ENCODE results near the gene RSU1.

Gene RSU1

DNA sequence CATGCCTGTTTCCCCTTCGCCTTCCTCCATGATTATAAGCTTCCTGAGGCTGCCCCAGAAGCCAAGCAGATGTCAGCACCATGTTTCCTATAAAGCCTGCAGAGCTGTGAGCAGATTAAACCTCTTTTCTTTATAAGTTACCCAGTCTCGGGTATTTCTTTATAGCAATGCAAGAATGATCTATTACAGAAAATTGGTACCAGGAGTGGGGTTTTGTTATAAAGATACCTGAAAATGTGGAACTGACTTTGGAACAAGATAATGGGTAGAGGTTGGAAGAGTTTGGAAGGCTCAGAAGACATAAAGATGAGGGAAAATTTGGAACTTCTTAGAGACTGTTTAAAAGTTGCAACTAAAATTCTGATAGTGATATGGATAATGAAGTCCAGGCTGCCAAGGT is 4.8 kb upstream of the RSU1 start:
- no peak for DNase-seq (ENCODE audit: low read depth)

DNA sequence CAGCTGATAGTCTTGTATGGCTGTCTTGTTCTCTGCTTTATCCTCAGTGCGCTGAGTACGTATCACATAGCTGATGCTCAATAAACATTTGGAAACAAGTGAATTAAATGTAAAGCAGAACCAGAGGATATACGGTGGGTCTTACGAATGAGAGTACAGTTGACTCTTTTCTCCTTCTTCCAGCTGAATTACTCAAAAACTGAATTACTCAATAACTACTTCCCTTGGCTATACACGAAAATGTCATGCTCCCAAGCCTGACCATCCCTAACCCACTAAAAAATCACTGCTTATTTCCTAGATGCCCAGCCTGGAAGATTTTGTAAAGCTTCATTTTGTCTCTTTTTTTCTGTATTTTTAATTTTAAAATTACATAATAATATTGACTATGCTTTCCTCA is 3.2 kb upstream of the RSU1 start:
- DNase-seq (ENCODE audit: low read depth): no peak

DNA sequence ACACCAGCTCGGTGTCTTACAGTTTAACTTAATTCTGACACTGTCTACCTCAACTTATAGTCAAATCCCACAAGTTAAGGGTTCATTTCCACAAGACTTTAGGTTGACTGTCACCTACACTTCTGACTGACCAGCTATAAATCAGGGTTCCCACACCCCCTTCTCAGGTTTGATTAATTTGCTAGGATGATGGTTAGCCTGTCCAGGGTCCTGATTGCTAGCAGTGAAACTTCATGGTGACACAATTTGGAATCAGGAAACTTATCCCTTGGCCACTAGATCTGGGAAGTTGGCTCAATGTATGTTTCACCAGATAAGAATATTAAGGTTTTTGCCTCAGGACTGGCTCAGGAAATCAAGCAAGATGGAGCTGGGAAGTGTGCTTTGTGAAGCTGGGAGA is 2.8 kb upstream of the RSU1 start:
- no peak for DNase-seq (ENCODE audit: low read depth)

DNA sequence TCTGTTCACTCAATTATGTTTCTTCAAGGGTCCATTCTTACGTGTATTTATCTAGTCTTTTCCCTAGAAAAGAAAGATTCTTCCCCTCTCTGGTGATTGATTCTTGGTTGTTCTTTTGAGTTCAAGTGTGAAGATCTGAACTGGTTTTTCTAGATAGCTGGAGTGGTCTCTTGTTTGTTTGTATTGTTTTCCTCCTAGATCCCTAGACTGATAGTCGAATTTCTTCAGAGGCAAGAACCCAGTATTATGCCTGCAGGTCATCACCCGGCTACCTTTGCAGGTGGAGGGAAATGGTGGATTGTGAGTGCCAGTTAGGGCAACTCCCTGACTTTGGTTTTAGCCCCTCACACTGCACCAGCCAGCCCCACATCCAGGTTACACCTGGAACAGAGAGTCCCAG is 2.2 kb upstream of the RSU1 start:
- DNase-seq (ENCODE audit: low read depth): no peak

DNA sequence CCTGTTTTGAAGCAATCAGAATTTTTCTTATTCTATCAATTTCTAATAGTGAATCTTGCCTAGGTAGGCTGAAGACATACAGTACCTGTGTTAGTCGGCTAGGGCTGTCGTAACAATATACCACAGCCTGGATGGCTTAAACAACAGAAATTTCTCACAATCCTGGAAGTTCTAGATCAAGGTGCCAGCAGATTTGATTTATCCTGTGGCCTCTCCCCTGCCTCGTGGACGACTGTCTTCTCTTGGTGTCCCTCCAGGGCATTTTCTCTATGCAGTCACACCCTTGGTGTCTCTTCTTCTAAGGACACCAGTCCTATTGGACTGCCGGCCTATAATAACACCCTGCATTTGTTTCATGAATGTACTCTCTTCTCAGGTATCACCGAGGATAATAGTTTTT is 1.8 kb upstream of the RSU1 start:
- no peak for DNase-seq (ENCODE audit: low read depth)

DNA sequence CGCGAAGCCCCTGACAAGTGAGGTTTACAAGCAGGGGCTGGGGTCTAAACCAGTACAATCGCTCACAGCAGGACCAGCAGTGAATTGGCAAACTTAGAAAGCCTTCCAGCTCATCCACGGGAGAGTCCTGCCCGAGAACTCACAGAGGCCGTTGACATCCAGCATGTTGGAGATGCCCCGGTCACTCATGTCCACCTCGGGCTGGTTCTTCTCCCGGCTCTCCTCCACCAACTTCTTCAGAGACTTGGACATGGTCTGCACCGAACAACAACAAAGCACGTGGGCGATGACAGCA is 447 bp downstream of the RSU1 start:
- DNase-seq (ENCODE audit: low read depth): no peak

DNA sequence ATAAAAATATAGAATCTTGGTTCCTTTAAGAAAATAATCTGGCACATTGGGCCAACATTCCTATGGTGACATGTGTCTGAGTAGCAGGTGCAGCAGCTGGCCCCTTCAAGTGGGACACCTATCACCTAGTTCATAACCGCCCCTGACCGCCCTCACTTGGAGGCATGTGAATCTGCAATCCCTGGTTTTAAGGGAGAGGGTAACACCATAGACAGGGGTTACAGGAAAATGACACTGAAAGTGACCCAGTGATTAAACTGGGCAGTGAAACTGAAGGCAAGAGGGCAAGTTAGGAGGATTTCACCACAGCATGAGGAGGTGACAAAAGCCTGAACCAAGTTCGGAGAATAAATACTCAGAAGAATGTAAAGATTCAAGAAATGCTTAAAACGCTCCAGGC is 1.1 kb downstream of the RSU1 start:
- DNase-seq (ENCODE audit: low read depth): no peak

DNA sequence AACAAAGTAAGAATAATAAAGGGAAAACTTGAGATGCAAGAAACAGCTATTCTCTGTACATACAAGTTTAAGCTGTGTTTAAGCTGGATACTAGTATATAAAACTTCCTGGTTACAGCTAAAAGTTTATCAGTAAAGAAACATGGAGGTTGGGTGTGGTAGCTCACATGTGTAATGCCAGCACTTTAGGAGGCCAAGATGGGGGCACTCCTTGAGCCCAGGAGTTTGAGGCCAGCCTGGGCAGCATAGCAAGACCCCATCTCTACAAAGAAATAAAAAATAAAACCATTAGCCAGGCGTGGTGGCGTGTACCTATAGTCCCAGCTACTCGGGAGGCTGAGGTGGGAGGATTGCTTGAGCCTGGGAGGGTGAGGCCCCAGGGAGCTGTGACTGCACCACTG is 3.2 kb downstream of the RSU1 start:
- no peak for DNase-seq (ENCODE audit: low read depth)

DNA sequence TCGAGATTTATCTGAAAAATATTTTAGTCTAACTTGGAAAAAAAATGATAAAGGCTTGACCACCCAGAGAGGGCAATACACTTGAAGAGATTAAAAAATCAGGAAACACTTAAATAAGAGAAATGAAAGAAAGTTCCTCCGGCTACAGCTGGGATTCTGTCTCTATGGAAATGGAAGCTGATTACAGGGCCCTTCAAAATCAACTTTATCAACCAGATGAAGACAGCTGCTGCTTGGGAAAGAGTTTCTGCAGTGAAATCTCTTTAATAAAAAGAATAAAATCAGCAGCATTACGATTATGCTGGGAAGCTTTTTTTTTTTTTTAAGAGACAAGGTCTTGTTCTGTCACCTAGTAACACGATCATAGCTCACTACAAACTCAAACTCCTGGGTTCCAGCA is 4.5 kb downstream of the RSU1 start:
- no peak for DNase-seq (ENCODE audit: low read depth)

DNA sequence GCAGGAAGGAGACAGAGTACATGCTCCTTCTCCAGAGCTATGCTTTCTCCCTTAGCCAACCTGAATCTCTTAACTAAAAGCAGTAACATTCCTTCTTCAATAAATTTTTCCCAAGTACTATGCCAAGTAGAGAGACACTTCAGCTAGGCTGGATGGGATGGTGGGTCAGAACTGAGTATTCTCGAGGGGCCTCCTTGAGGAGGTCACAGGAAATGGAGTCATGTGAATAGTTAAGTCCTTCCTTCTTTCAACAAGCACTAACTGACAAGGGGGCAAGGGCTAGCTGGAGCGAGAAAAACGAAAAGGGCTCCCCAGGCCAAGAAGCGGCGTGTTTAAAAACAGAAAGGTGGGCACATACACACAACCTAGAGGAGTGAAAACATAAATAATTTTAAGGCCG is 5.5 kb downstream of the RSU1 start:
- no peak for DNase-seq (ENCODE audit: low read depth)

DNA sequence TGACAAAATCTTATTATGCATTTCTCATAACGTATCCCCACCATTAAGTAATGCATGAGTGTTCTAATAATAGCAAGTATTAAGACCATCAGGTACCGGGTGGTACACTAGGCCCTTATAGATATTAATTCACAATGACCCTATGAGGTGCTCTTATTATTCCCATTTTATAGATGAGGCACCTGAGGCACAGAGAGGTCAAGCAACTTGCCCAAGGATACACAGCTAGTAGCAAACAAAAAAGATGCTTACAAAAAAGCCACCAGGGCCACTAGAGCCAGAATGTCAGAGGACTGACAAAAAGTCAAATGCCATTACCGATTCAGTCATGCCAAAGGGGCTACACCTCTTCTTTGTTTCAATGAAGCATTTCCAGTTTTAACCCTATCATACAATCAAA is 5.9 kb downstream of the RSU1 start:
- DNase-seq (ENCODE audit: low read depth): no peak

DNA sequence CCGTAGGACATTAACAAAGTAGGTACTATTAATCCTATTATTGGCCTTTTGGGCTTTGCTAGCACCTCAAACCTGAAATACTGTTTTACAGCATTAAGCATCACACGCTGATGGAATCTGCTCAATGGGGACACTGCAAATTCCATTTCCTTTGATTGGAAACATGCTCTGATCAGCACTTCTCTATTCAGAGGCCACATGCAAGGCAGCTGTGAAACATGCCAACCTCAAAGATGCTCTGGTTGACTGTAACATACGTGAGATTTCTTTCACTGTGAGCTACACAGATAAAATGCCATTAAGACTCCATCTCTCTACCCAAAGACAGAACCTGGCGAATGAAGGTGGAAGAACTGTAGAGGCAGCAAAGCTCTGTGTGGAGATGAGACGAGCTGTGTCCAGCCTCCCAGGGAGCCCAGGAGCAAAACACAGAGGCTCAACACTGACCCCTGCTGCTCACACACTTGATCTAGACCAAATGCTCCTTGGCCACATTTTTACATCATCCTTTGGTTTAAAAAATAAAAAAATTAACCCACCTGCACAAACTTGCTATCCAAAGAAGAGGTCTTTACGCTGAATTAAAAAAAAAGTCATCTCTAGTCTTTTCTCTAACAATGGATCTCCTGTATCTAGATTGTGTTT is 8.0 kb downstream of the RSU1 start:
- DNase-seq (ENCODE audit: low read depth): no peak

DNA sequence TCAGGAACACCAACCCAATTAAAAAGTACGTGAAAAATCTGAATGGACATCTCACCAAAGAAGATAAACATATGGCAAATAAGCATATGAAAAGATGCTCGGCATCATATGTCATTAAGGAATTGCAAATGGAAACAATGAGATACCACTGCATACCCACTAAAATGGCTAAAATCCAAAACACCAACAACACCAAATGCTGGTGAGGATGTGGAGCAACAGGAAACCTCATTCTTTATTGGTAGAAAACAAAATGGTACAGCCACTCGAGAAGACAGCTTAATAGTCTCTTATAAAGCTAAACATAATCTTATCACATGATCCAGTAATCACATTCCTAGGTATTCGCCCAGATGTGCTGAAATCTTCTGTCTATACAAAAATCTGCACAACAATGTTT is 13.1 kb downstream of the RSU1 start:
- no peak for DNase-seq (ENCODE audit: low read depth)

DNA sequence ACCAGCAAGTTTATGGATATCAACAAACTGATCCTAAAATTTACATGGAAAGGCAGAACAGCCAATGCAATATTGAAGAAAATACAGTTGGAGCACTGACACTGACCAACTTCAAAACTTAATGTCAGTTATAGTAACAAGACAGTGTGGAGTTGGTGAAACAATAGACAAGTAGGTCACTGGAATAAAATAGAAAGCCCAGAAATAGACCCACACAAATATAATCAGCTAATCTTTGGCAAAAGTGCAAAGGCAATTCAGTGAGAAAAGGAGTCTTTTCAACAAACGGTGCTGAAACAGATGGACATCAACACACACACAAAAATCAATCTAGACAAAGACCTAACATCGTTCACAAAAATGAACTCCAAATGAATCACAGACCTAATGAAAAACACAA is 13.8 kb downstream of the RSU1 start:
- DNase-seq (ENCODE audit: low read depth): no peak

DNA sequence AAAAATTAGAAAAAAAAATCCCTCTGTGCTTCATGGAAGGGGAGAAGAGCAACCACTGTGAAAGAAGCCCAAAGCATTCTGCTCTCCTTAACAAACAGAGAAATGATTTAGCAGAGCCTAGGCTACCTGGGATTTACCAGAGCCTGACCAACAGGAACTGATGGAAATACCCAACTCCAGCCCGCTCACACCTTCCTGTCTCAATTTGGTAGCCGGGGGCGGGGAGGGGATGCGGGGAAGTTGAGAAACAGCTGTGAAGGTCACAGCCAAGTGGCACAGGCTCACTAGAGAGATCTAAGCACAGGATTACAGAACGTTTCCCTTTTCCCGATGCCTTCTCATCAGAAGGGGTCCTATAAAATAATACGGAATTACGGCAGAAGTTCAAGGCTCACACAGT is 17.6 kb downstream of the RSU1 start:
- no peak for DNase-seq (ENCODE audit: low read depth)

DNA sequence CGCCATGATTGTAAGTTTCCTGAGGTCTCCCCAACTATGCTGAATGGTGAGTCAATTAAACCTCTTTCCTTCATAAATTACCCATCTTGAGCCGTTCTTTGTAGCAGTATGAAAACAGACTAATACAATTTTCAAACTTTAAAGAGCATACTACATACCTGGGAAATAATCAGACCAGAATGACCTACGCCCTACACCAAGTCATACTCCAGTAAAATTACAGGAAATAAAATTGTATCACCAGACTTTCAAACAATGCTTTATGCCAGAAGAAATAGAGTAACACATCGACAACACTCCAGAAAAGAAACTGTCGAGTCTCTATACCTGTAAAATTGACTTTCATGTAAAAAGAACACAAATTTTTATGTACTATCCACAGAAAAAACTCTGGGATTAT is 18.7 kb downstream of the RSU1 start:
- no peak for DNase-seq (ENCODE audit: low read depth)

DNA sequence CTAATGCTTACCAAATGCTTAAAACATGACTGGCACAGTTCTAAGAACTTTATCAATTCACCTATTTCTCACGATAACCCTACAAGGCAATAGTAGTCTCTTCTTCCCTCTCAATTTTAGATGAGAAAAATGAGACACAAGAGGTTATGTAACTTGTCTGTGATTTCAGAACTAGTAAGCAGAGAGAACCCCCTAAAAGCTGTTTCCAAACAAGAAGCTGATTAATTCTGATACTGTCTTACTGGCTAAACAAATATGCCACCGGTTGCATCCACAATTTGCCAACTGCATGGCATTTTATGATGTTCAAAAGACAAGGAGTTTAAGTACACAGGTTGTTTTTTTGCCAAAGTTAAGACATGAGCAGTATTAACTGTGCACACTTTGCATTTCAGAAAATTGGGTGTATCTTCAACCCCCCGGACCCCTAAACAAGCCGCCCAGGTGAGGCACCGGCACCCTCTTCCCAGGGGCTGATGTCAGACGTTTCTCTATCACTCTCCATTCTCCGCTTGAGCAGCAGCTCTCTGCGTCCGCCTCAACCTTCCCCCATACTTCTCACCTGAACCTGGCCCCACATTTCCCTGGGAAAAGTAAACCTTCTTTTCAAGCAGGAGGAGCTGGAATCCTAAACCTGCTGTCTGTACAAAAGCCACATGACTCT is 21.7 kb downstream of the RSU1 start:
- DNase-seq (ENCODE audit: low read depth): no peak

DNA sequence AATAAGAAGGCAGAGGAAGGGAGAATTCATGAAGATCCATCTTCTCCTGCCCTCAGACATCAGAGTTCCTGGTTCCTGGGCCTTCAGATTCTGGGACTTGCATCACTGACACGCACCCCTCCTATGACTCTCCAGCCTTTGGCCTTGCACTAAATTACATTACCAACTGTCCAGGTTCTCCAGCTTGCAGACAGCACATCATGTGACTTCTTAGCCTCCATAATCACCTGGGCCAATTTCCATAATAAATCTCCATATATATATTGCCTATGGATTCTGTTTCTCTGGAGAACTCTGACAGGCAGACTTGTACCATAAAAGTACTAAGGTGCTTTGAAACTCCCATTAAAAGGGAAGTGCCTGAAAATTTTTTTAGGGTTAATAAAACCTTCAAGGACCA is 23.2 kb downstream of the RSU1 start:
- no peak for DNase-seq (ENCODE audit: low read depth)

DNA sequence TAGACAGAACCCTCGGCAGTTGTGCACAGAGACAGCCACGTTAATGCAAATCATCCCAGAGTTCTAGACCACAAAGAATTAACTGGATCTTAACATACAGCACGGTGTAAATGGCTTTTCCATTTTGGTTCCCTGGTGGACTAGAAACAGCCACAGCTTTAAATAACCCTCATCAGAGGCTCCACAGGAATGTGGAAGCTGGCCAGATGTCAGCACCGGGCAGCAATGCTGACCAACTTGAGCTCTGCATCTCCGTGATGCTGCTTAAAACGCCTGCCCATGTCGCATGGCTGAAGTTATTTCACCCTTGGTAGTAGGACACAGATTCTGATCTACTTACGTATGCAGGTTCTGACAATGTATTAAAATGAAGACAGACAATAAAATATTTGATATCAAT is 24.5 kb downstream of the RSU1 start:
- DNase-seq (ENCODE audit: low read depth): no peak

DNA sequence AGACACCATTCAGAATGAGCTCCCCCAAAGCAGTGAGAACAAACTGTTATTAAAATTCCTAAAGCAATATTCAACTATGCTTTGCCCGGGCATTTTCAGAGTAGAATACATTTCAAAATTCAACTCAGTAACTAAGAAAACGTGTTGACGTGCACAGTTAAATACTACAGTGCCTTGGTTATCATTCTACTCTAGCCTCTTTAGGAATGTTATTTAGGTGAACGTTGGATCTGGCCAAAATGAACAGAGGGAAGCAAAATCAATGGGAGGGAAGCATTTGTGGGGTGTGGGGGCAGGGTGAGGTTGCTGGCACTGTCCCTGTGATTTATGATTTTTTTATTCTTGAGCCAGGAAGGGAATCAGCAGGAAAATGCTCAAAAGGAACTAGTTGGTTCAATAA is 27.5 kb downstream of the RSU1 start:
- no peak for DNase-seq (ENCODE audit: low read depth)

DNA sequence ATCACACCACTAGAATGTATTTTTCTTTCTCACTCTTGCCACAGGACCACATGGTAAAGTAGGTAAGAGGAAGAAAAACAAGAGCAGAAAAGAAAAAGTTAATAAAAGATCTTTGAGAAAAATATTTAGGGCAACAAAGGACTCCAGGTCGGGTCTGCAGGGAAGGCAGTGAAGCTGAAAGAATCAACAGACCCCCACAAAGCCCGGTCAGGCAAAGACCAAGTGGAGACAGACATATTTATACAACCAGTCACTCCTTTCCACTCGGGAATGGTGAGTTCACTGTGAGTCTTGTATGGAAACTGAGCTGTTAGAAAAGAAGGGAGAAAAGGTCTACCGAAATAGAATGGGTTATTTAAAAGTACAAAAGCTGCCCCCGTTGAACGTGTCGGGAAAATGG is 28.0 kb downstream of the RSU1 start:
- DNase-seq (ENCODE audit: low read depth): no peak

DNA sequence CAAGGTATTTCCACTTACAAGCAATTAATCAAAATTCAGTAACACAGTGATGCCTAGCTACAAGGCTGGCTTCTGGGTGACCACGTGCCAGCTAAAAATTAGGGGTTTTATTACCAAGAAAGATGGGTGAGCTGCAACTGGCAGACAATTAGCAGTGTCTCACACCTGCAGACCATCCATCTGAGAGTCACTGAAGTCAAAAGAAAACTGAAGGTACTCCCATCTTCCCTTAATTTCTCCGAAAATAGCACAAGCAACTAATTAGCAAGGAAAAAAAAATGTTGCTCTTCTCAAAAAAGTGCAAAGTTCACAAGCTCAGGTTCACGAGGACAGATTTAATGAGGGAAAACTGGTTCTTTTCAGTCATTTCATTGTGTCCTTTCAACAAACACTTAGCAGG is 28.4 kb downstream of the RSU1 start:
- no peak for DNase-seq (ENCODE audit: low read depth)

DNA sequence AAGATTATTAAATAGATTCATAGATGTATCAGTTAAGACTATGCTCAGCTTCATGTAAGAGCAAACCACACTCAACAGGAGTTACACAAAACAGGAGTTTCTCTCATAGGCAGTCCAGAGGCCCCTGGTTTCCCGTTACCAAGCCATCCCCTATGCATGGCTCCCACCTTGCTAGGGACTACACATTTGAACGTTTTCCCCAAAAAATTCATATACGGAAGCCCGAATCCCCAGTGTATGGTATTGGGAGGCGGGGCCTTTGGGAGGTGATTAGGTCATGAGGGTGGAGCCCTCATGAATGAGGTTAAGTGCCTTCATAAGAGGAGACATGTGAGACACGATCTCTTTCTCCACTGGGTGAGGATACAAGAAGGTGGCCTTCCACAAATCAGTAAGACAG is 29.1 kb downstream of the RSU1 start:
- no peak for DNase-seq (ENCODE audit: low read depth)

DNA sequence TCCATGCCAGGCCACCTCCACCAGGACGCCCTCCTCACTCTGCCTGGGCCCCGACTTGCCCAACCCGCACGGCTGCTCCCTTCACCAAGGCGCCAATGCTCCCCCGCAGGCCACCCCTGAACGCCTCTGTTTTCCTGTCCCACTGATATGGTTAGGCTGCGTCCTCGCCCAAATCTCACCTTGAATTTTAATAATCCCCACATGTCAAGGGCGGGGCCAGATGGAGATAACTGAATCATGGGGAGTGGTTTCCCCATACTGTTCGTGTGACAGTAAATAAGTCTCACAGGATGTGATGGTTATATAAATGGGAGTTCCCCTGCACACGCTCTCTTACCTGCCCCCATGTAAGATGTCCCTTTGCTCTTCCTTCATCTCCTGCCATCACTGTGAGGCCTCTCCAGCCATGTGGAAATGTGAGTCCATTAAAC is 29.8 kb downstream of the RSU1 start:
- DNase-seq (ENCODE audit: low read depth): no peak

Measured in fibroblast of the conjunctiva (primary cell).